ENCODE measurements around the gene FLOT1. TPM values are rescaled to one million over a fixed set of nuclear protein-coding genes. Genes with fewer than 3 reads are reported as not detected.

Gene FLOT1
- total and polyA plus RNA-seq, 9 of the 15 experiments (the other 6 are each of a cell fraction or from before 2014, with no cell fraction given), result 11.7 to 149 (median 118) TPM

DNA sequence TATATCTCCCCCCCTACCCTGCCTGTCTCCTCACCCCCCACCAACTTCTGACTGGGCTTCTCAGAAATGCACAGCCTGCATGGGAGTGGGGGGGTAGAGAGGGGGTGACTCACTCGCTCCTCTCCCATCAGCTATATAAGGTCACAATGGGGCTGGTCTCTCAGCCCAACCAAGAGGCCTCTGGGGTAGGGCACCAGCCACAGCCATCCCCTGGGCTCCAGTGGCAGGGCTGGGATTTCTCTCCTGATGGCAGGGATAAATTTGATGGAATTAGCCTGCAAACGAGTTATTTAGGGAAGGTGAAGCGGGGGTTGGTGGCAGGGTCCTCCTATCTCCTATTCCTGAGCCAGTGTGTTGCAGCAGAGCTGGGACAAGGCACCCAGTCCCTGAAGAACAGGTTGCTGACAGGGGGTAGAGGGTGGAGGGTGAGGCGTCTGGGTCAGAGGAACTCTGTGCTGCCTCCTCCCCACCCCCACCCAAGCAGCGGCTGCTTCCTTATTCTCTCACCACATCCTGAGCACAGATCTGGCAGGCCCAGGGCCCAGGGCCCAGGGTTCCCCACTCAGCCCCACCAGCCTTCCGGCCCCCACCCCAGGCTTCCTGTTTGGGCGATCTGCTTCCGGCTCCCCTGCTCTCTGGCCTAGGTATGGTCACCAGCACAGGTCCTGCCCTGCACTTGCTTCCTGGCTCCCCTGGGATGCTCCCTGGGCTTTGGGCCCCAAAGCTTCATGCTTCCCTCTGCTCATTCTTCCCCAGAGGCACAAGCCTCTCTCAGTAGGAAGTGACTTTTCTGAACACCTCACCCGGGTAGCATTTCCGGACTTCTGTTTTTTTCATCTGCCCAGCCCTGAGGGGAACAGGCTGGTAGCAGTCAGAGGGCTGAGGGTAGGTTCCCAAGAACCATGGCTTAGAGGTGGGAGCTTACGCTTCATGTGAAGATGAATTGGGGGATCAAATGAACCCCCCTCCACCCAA is 60.1 kb downstream of the FLOT1 start (continued):
- TF ChIP-seq, protein P1, sequence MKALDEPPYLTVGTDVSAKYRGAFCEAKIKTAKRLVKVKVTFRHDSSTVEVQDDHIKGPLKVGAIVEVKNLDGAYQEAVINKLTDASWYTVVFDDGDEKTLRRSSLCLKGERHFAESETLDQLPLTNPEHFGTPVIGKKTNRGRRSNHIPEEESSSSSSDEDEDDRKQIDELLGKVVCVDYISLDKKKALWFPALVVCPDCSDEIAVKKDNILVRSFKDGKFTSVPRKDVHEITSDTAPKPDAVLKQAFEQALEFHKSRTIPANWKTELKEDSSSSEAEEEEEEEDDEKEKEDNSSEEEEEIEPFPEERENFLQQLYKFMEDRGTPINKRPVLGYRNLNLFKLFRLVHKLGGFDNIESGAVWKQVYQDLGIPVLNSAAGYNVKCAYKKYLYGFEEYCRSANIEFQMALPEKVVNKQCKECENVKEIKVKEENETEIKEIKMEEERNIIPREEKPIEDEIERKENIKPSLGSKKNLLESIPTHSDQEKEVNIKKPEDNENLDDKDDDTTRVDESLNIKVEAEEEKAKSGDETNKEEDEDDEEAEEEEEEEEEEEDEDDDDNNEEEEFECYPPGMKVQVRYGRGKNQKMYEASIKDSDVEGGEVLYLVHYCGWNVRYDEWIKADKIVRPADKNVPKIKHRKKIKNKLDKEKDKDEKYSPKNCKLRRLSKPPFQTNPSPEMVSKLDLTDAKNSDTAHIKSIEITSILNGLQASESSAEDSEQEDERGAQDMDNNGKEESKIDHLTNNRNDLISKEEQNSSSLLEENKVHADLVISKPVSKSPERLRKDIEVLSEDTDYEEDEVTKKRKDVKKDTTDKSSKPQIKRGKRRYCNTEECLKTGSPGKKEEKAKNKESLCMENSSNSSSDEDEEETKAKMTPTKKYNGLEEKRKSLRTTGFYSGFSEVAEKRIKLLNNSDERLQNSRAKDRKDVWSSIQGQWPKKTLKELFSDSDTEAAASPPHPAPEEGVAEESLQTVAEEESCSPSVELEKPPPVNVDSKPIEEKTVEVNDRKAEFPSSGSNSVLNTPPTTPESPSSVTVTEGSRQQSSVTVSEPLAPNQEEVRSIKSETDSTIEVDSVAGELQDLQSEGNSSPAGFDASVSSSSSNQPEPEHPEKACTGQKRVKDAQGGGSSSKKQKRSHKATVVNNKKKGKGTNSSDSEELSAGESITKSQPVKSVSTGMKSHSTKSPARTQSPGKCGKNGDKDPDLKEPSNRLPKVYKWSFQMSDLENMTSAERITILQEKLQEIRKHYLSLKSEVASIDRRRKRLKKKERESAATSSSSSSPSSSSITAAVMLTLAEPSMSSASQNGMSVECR (CRISPR knock-in tag; IDR thresholded peaks at IDR 0.05), result peak; percentile 2; the same call in 1 of the 2 replicates
- TF ChIP-seq NFXL1 (CRISPR knock-in tag; IDR thresholded peaks at IDR 0.05), result no peak
- no peak for TF ChIP-seq MTA1 (IDR thresholded peaks at IDR 0.05; ENCODE audit: borderline replicate concordance)
- TF ChIP-seq, protein P2, sequence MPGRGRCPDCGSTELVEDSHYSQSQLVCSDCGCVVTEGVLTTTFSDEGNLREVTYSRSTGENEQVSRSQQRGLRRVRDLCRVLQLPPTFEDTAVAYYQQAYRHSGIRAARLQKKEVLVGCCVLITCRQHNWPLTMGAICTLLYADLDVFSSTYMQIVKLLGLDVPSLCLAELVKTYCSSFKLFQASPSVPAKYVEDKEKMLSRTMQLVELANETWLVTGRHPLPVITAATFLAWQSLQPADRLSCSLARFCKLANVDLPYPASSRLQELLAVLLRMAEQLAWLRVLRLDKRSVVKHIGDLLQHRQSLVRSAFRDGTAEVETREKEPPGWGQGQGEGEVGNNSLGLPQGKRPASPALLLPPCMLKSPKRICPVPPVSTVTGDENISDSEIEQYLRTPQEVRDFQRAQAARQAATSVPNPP (IDR thresholded peaks at IDR 0.05; ENCODE audit: borderline replicate concordance, insufficient read depth, insufficient read length), result no peak
- TF ChIP-seq MCM2 (IDR thresholded peaks at IDR 0.05; ENCODE audit: low read depth), result no peak
- TF ChIP-seq SMAD3 (CRISPR knock-in tag; conservative IDR thresholded peaks at IDR 0.05), result no peak
- peak; percentile 83 for TF ChIP-seq NFATC3 (IDR thresholded peaks at IDR 0.05)
- TF ChIP-seq, protein P3, sequence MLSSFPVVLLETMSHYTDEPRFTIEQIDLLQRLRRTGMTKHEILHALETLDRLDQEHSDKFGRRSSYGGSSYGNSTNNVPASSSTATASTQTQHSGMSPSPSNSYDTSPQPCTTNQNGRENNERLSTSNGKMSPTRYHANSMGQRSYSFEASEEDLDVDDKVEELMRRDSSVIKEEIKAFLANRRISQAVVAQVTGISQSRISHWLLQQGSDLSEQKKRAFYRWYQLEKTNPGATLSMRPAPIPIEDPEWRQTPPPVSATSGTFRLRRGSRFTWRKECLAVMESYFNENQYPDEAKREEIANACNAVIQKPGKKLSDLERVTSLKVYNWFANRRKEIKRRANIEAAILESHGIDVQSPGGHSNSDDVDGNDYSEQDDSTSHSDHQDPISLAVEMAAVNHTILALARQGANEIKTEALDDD (IDR thresholded peaks at IDR 0.05), result no peak
- TF ChIP-seq, protein P4, sequence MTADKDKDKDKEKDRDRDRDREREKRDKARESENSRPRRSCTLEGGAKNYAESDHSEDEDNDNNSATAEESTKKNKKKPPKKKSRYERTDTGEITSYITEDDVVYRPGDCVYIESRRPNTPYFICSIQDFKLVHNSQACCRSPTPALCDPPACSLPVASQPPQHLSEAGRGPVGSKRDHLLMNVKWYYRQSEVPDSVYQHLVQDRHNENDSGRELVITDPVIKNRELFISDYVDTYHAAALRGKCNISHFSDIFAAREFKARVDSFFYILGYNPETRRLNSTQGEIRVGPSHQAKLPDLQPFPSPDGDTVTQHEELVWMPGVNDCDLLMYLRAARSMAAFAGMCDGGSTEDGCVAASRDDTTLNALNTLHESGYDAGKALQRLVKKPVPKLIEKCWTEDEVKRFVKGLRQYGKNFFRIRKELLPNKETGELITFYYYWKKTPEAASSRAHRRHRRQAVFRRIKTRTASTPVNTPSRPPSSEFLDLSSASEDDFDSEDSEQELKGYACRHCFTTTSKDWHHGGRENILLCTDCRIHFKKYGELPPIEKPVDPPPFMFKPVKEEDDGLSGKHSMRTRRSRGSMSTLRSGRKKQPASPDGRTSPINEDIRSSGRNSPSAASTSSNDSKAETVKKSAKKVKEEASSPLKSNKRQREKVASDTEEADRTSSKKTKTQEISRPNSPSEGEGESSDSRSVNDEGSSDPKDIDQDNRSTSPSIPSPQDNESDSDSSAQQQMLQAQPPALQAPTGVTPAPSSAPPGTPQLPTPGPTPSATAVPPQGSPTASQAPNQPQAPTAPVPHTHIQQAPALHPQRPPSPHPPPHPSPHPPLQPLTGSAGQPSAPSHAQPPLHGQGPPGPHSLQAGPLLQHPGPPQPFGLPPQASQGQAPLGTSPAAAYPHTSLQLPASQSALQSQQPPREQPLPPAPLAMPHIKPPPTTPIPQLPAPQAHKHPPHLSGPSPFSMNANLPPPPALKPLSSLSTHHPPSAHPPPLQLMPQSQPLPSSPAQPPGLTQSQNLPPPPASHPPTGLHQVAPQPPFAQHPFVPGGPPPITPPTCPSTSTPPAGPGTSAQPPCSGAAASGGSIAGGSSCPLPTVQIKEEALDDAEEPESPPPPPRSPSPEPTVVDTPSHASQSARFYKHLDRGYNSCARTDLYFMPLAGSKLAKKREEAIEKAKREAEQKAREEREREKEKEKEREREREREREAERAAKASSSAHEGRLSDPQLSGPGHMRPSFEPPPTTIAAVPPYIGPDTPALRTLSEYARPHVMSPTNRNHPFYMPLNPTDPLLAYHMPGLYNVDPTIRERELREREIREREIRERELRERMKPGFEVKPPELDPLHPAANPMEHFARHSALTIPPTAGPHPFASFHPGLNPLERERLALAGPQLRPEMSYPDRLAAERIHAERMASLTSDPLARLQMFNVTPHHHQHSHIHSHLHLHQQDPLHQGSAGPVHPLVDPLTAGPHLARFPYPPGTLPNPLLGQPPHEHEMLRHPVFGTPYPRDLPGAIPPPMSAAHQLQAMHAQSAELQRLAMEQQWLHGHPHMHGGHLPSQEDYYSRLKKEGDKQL (CRISPR knock-in tag; IDR thresholded peaks at IDR 0.05; ENCODE audit: borderline replicate concordance), result no peak
- TF ChIP-seq COPS2 (conservative IDR thresholded peaks at IDR 0.05), result no peak
- TF ChIP-seq ZC3H4 (CRISPR knock-in tag; IDR thresholded peaks at IDR 0.05; ENCODE audit: borderline replicate concordance), result no peak
- TF ChIP-seq, protein P5, sequence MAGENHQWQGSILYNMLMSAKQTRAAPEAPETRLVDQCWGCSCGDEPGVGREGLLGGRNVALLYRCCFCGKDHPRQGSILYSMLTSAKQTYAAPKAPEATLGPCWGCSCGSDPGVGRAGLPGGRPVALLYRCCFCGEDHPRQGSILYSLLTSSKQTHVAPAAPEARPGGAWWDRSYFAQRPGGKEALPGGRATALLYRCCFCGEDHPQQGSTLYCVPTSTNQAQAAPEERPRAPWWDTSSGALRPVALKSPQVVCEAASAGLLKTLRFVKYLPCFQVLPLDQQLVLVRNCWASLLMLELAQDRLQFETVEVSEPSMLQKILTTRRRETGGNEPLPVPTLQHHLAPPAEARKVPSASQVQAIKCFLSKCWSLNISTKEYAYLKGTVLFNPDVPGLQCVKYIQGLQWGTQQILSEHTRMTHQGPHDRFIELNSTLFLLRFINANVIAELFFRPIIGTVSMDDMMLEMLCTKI (IDR thresholded peaks at IDR 0.05; ENCODE audit: partially characterized antibody), result no peak
